ENCODE results near the gene NEMP1. TPM values are rescaled to one million over a fixed set of nuclear protein-coding genes. Genes with fewer than 3 reads are reported as not detected.
"Not testable (repeated sequence)": the region's sequence is repeated elsewhere in the genome, so short reads cannot be mapped to it uniquely, and the experiment has no call there.

Gene NEMP1
- total RNA-seq, 2 donors from 2014 or later: 62.3 to 117 TPM

DNA sequence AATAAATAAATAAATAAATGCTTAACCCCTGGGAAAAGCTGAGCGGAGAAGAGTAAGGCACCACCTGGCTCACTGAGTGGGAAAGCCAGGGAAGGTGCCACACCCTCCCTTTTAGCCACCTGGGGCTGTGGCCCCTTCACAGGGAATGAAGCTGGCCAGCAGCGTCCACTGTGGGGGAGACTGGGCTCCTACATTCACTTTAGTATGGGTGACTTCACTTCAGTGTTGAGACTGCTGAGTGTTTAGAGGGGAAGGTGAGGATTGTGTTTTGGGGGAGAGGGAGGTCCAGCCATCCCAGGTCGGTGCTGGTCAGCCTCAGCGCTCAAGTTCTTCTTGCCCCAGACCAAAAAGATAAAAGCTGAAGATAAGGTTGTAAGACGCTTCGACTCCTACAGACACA lies 11.9 kb upstream of the NEMP1 start:
- no peaks in the 10 kb centered on the region for H3K27me3 Mint-ChIP-seq
- ATAC-seq (replicated peaks): no peak
- peak overlapping the region; percentile 11 for H3K27ac Mint-ChIP-seq
- H3K36me3 Mint-ChIP-seq (ENCODE audit: low read depth): peaks cover 85% of the 10 kb centered on the region
- H3K4me3 Mint-ChIP-seq: peak overlapping the region; percentile 97
- H3K4me1 Mint-ChIP-seq: peaks cover 25% of the 10 kb centered on the region
- no peaks in the 10 kb centered on the region for H3K9me3 Mint-ChIP-seq

DNA sequence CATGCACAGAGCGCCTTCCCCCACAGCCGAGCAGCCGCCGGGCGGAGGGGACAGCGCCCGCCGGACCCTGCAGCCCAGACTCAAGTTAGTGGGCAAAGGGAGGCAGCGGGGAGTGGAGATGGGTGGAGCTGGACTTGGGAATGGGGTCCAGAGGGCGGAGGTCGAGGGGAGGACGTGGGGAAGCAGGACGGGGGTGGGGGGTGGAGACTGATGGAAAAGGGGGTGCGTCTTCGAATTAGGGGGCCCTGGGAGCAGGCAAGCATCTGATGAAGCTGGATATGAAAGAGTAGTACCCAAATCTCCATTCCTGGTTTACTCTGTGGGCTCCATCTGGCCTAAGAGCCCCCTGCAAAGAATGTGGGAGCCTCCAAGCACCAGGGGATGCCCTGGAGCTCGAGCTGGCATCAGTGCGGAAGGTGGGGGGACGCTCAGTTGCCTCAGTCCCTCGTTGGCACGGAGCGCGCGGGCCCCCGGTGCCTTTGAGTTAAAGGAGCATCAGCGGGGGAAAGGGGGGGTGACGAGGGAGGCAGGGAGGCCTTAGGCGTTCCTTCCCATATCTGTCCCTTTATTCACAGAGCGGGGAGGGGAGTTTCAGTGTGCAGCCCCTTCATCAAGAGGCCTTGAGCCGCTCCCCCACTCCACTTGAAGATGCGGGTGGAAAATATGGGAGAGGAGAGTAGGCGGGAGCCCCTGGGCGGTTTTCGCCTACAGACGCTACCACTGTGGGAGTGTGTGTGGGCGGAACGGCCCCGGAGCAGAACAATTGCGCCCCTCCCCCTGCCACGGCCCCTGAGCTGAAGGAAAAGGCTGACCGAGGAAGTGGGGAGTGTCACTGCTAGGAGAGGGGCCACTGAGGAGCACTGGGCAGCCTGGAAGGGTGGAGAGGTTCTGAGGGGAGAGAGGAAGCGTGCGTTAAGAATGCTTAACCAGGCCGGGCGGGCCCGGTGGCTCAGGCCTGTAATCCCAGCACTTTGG lies 11.0 kb upstream of the NEMP1 start:
- peaks cover 75% of the 10 kb centered on the region for H3K36me3 Mint-ChIP-seq (ENCODE audit: low read depth)
- no peaks in the 10 kb centered on the region for H3K27me3 Mint-ChIP-seq
- ATAC-seq (replicated peaks): no peak
- peaks cover 31% of the 10 kb centered on the region for H3K4me1 Mint-ChIP-seq
- peak overlapping the region; percentile 97 for H3K4me3 Mint-ChIP-seq
- H3K9me3 Mint-ChIP-seq: no peaks in the 10 kb centered on the region
- H3K27ac Mint-ChIP-seq: peak overlapping the region; percentile 88

DNA sequence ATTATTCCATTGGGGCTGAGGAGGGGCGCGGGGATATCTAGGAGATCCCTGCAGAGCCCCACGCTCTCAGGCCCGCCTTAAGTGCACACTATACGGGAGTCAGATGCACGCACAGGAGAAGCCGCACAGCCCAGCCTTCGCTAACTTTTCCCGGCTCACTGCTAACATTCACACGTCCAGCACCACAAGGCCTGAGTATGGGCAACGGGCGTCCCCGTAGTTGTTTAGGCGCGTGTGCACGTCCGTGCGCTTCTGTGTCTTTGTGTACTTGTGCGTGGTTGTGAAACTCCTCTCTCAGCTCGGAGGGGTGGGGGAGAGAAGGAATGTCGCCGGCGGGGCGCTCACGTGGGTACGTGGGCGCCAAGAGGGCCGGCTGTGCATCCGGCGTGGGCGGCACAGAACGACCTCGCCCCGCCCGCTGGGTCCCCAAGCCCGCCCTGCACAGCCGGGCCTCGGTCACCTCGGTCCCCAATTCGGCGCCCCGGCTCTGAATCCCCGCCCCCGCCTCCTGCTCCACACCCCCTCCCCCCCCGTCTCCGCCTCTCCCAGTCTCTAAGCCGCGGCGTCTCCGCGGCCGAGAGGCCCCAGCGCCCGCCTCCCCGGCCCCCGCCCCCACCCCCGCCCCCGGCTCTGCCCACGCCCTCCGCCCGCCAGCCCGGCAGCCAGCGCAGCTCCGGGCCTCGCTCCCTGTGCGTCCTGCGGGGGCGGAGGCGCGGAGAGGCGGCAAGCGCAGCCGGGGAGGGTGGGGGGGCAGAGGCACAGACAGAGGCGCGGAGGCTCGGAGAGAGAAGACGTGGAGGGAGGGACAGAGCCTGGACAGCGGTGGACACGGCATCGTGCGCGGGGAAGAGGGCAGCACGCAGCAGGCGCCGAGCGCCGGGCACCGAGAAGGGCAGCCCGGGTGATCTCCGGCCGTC lies 10.0 kb upstream of the NEMP1 start, which contains the start of gene NAB2:
NAB2 (plus strand) TSS at position 761 of the 917 bp plus-strand sequence. CDS start 158 bp downstream, outside the sequence.
- H3K36me3 Mint-ChIP-seq (ENCODE audit: low read depth): peaks cover 67% of the 10 kb centered on the region
- H3K4me1 Mint-ChIP-seq: peaks cover 28% of the 10 kb centered on the region
- no peaks in the 10 kb centered on the region for H3K9me3 Mint-ChIP-seq
- ATAC-seq (replicated peaks): peak; percentile 53
- H3K4me3 Mint-ChIP-seq: peak within 1 kb of the TSS; percentile 97
- no peaks in the 10 kb centered on the region for H3K27me3 Mint-ChIP-seq
- peak within 1 kb of the TSS; percentile 88 for H3K27ac Mint-ChIP-seq

DNA sequence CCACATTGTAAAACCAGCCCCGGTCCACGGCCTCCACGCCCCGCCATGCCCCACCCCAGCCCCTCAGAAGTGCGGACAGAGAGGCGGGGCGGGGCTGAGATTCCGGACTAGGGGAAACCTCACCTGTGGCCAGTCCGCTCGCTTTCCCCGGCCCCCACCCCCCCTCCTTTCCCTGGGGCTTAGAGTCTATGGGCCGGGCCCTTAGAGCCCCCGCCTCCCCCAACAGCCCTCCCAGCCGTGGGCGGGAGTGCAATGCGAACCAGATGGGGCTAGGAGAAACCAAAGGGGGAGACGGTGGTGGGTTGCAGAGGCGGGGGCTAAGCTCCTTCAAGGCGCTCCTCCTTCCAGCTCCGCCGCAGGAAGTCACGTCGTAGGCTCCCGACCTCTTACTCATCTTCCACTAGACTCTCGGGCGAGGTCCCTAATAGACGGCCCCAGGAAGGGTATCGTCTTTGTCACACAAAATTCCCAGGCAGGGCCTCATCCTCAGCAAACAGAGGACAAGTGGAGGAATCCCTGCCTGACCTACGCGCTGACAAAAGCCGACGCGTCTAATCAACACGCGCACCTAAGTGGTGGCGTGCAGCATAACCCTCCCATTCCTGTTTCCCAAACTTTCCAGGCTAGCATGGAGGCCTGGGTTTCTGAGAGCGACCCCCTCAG lies 9.2 kb upstream of the NEMP1 start:
- H3K4me1 Mint-ChIP-seq: peaks cover 23% of the 10 kb centered on the region
- H3K36me3 Mint-ChIP-seq (ENCODE audit: low read depth): peaks cover 59% of the 10 kb centered on the region
- H3K27ac Mint-ChIP-seq: peak overlapping the region; percentile 87

DNA sequence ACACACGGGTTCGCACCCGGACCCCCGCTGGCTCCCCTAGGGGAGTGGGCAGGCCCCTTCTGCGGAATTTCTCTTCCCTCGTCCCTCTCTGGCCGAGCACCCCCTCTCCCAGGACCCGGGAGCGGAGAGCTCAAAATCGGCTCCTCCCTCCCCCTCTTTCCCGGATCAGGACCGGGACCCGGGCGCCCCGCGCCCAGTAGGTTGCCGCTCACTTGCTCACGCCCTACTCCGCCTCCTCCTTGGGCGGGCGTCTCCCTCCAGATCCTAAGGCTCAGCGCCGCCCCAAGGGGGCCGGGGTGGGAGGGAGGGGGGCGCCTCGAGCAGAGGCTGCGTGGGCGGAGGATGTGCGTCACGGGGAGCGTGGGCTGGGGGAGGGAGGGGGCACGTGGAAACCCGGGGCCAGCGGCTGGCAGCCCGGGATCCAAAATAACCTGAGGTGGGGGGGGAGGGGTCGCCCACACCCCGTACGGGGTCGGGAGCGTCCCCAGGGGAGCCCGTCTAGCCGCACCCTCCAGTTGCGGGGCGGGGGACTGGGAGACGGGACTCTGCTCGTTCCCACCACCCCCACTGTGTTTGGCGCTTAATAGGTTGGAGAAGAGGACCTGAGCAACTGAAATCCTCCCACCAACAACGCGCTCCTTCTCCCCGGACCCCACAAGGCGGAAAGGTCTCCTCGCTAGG lies 8.6 kb upstream of the NEMP1 start:
- H3K27me3 Mint-ChIP-seq: no peaks in the 10 kb centered on the region

More for the DNA sequence above, 9.2 kb upstream of the NEMP1 start:
- Mint-ChIP-seq H3K9me3 (no peaks in the 10 kb centered on the region), H3K4me3 (peak overlapping the region; percentile 97), H3K27me3 (no peaks in the 10 kb centered on the region)
- ATAC-seq (replicated peaks): peak; percentile 58

DNA sequence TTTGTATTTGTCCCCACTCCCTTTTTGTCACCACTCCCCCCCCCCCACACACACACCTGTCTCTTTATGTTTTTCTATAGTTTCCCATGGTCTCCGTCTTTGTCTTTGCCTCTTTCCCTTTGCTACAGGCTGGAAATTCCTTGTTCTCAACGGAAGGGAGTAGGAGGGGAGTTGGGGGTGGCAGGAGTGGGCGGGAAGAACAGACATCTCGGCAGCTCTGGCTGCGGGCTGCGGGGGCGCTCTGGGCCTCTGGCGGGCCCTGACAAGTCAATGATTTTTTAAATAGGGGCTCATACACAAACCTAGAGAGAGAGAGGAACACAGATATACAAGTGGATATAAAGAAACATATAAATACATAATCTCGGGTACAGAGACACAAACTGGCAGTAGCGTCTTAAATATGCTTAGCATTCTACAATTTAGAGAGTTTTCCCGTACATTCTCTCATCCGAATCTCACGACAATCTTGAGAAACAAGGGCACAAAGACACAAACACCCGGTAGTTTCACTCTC lies 8.0 kb upstream of the NEMP1 start:
- Mint-ChIP-seq H3K9me3 (no peaks in the 10 kb centered on the region), H3K36me3 (ENCODE audit: low read depth) (peaks cover 46% of the 10 kb centered on the region), H3K27ac (peak overlapping the region; percentile 87), H3K4me3 (peak overlapping the region; percentile 97), H3K27me3 (no peaks in the 10 kb centered on the region), H3K4me1 (peaks cover 16% of the 10 kb centered on the region)
- ATAC-seq (replicated peaks): no peak

More for the DNA sequence above, 8.6 kb upstream of the NEMP1 start:
- H3K4me3 Mint-ChIP-seq: peak overlapping the region; percentile 97
- peaks cover 16% of the 10 kb centered on the region for H3K4me1 Mint-ChIP-seq
- peak; percentile 51 for ATAC-seq (replicated peaks)
- H3K9me3 Mint-ChIP-seq: no peaks in the 10 kb centered on the region
- peak overlapping the region; percentile 87 for H3K27ac Mint-ChIP-seq
- H3K36me3 Mint-ChIP-seq (ENCODE audit: low read depth): peaks cover 52% of the 10 kb centered on the region

DNA sequence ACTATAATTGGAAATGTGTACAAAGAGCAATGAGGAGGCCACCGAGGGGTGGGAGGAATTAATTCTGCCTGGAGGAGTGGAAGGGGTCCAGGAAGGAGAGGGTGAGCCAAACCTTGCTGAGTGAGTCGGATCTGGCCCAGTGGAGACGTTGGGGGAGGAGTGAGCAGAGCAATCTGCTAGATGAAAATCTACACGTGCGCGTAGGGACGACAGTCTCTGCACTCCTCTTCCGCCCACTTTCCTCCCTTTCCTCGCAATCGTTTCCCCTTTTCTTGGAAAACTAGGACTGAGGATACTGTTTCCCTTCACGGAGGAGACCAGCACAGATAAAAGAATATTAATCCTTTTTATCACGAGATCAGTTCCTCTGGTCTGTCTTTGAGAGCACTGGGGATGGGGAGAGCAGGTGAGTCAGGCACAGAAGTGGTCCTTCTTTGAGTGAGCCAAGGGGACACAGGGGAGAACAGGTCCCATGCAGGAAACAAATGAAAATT lies 7.5 kb upstream of the NEMP1 start:
- Mint-ChIP-seq H3K36me3 (ENCODE audit: low read depth) (peaks cover 41% of the 10 kb centered on the region), H3K9me3 (no peaks in the 10 kb centered on the region), H3K4me3 (peak overlapping the region; percentile 97), H3K27me3 (no peaks in the 10 kb centered on the region), H3K27ac (peak overlapping the region; percentile 87), H3K4me1 (peaks cover 13% of the 10 kb centered on the region)
- ATAC-seq (replicated peaks): no peak

DNA sequence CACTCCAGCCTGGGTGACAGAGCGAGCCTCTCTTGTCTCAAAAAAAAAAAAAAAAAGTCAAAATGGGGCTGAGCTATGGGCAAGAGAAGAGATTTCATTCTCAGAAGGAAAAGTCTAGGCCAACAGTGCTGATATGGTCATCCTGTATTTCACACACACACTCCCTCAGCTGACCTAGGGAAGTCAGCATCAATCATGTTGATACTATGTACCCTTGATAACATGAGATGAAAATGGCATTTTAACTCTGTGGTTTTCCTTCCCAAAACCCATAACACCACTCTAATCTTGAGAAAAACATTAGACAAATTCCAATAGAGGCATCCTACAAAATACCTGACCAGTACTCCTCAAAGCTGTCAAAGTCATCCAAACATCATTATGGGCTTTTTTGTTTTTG lies 2.3 kb upstream of the NEMP1 start:
- no peaks in the 10 kb centered on the region for H3K27me3 Mint-ChIP-seq
- H3K4me3 Mint-ChIP-seq: no peak overlapping the region
- H3K36me3 Mint-ChIP-seq (ENCODE audit: low read depth): peaks cover 31% of the 10 kb centered on the region
- no peaks in the 10 kb centered on the region for H3K9me3 Mint-ChIP-seq
- no peak for ATAC-seq (replicated peaks)
- peaks cover 6% of the 10 kb centered on the region for H3K4me1 Mint-ChIP-seq
- no peak overlapping the region for H3K27ac Mint-ChIP-seq

DNA sequence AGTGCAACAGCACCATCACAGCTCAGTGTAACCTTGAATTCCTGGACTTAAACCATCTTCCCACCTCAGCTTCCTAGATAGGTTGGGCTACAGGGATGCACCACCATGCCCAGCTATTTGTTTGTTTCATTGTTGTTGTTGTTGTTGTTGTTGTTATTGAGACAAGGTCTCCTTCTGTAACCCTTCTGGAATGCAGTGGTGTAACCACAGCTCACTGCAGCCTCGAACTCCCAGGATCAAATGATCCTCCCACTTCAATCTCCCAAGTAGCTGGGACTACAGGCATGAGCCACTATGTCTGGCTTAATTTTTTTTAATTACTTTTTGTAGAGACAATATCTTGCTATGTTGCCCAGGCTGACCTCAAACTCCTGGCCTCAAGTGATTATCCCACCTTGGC lies 1.2 kb upstream of the NEMP1 start:
- ATAC-seq (replicated peaks): no peak
- H3K9me3 Mint-ChIP-seq: no peaks in the 10 kb centered on the region
- peak overlapping the region; percentile 93 for H3K27ac Mint-ChIP-seq
- H3K4me1 Mint-ChIP-seq: no peaks in the 10 kb centered on the region
- peak overlapping the region; percentile 99 for H3K4me3 Mint-ChIP-seq
- peaks cover 37% of the 10 kb centered on the region for H3K36me3 Mint-ChIP-seq (ENCODE audit: low read depth)
- H3K27me3 Mint-ChIP-seq: no peaks in the 10 kb centered on the region

DNA sequence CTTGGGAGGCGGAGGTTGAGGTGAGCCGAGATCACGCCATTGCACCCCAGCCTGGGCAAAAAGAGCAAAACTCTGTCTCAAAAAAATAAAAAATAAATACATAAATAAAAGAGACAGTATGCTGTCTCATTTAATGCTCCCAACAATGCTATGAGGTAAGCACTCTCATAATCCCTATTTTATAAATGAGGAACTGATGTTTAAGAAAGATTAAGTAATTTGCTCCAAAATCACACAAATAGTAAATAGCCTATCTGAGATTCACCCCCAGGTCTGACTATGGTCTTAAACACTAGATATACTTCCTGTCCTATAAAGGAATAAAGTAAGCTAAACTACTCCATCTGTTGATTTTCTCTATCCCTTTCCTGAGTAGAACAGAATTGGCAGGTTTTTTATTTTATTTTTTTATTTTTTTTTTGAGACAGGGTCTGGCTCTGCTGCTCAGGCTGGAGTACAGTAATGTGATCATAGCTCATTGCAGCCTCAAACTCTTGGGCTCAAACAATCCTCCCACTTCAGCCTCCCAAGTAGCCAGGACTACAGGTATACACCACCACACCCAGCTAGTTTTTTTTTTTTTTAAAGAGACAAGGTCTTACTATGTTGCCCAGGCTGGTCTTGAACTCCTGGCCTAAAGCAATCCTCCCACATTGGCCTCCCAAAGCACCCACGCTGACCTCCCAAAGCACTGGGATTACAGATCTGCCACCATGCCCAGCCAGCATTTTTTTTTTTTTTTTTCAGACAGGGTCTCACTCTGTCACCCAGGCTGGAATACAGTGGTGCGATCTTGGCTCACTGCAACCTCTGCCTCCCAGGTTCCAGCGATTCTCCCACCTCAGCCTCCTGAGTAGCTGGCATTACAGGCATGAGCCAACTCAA lies 4.8 kb downstream of the NEMP1 start:
- H3K27me3 Mint-ChIP-seq; ATAC-seq (replicated peaks); H3K9me3 Mint-ChIP-seq; H3K27ac Mint-ChIP-seq; H3K4me3 Mint-ChIP-seq: not testable (repeated sequence)
- Mint-ChIP-seq H3K36me3 (ENCODE audit: low read depth) (peaks cover 91% of the 10 kb centered on the region), H3K4me1 (peaks cover 13% of the 10 kb centered on the region)

DNA sequence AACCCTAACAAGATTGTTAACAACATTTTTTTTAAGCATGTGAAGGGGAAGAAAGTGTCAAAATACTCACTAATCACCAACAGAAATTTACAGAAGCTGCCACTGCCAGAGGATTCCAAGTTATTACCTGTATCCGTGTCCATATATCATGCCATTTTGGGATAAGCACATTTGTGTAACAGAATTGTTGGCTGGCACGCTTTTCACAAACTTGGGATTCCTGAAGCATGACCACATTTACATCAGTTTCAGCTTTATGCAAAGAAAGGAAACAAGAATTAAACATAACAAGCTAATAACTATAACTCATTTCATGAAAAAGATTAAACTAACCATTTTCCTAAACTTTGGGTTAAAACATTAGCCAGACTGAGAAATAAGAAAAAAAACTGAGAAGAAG lies 5.9 kb downstream of the NEMP1 start:
- Mint-ChIP-seq H3K9me3 (no peaks in the 10 kb centered on the region), H3K36me3 (ENCODE audit: low read depth) (peaks cover 91% of the 10 kb centered on the region), H3K27me3 (no peaks in the 10 kb centered on the region), H3K4me1 (peaks cover 13% of the 10 kb centered on the region), H3K27ac (peak overlapping the region; percentile 26), H3K4me3 (no peak overlapping the region)
- ATAC-seq (replicated peaks): no peak

DNA sequence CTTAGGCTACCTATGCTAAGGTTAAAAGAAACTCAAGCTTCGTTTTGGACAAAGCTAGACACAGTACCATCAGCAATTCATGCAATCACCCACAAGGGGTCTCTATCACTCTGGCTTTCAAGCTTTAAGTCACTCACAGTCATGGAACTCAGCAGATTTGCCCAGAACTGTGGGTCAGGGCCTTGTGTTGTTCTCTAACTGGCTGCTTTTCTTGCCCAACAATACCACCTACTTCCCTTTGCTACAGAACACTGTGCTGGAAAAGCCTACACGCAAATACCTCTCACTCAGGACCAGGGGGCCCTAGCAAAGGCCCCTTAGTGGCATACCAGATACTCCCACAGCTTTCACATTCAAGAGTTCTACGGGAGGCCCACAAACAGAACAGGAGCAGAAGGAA lies 9.1 kb downstream of the NEMP1 start:
- H3K36me3 Mint-ChIP-seq (ENCODE audit: low read depth): peaks cover 89% of the 10 kb centered on the region
- peak overlapping the region; percentile 78 for H3K4me3 Mint-ChIP-seq
- peak overlapping the region; percentile 84 for H3K27ac Mint-ChIP-seq
- H3K9me3 Mint-ChIP-seq: no peaks in the 10 kb centered on the region
- peak; percentile 79 for ATAC-seq (replicated peaks)
- H3K4me1 Mint-ChIP-seq: peaks cover 21% of the 10 kb centered on the region
- H3K27me3 Mint-ChIP-seq: no peaks in the 10 kb centered on the region

All from activated T-helper 17 cell treated with anti-CD3 and anti-CD28 coated beads, Interleukin-2, amount 50 U/mL, for 72 hours (primary cell).